M059J (cell line): ENCODE results near the gene FAM3A. TPM values are rescaled to one million over a fixed set of nuclear protein-coding genes. Genes with fewer than 3 reads are reported as not detected.

Experiments
- DNase-seq: peaks from one replicate; pipeline ENCODE4 v3.0.0-alpha.2; 2012; ENCODE audit warnings: low read depth
- total RNA-seq: library from RNA; depleted of rRNA; stranded (reverse); fragments of >200 nt; shearing (Covaris generic); gene quantifications from 2 replicates; pipeline ENCODE4 v1.2.3, GENCODE V29; 2014

Gene FAM3A
- total RNA-seq, 1 experiment from 2014 or later, result 72.8 TPM

GRCh38 chrX:154481911-154482601 is 34.0 kb downstream of the FAM3A start:
- no peak for DNase-seq

DNA sequence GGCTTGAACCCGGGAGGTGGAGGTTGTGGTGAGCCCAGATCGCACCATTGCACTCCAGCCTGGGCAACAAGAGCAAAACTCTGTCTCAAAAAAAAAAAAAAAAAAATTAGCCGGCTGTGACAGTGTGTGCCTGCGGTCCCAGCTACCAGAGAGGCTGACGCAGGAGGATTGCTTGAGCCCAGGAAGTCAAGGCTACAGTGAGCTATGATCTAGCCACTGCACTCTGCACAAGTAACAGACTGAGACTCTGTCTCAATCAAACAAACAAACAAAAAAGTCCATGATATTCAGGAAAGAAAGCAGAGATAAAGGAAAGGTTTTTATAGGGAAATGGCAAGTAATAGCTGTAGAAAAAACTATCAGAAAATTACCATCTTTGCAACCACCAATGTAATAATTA is 34.8 kb downstream of the FAM3A start:
- no peak for DNase-seq

- peak; percentile 89 for DNase-seq
Observed at GRCh38 chrX:154478728-154479622, 37.1 kb downstream of the FAM3A start, which contains the start of gene LAGE3. Gene LAGE3, minus strand, starts transcription at chrX:154479281. Its CDS starts 366 bp downstream, at chrX:154478915.

GRCh38 chrX:154477891-154478477 is 38.0 kb downstream of the FAM3A start:
- DNase-seq, result no peak

DNA sequence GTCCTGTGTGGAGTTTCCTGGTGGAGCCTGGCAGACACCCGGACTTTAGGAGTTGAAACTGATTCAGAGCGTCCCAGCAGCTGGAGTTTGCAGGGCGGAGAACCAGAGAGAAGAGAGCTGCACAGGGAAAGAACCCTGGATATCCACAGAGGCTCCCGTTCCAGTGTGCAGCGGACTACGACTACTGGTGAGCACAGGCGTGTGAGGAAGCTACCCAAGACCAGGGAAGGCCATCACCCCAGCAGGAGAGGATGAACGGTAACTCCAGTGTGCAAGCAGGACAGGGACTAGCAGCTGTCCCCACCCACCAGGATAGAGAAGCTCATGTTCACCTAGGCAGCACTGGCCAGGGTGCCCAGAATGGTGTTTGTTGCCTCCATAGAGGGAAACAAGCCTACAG is 39.2 kb downstream of the FAM3A start:
- no peak for DNase-seq

DNA sequence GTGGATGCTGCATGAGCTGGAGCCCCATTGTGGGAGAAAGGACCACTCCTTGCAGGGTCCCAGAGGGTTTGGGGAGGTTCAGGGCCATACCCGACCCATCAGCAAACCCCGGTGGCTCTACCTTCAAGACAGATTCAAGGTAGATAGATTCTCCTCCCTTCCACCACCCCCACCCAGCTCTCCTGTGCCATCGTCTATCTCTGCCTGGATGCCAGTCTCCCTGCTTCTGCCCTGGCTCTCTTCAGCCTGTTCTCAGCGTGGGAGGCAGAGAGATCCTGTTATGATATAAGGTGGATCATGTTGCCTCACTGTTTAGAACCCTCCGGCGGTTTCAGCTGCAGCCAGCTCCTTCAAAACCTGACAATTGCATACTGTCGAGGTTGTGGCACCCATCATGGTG is 42.3 kb downstream of the FAM3A start:
- DNase-seq, result no peak

DNA sequence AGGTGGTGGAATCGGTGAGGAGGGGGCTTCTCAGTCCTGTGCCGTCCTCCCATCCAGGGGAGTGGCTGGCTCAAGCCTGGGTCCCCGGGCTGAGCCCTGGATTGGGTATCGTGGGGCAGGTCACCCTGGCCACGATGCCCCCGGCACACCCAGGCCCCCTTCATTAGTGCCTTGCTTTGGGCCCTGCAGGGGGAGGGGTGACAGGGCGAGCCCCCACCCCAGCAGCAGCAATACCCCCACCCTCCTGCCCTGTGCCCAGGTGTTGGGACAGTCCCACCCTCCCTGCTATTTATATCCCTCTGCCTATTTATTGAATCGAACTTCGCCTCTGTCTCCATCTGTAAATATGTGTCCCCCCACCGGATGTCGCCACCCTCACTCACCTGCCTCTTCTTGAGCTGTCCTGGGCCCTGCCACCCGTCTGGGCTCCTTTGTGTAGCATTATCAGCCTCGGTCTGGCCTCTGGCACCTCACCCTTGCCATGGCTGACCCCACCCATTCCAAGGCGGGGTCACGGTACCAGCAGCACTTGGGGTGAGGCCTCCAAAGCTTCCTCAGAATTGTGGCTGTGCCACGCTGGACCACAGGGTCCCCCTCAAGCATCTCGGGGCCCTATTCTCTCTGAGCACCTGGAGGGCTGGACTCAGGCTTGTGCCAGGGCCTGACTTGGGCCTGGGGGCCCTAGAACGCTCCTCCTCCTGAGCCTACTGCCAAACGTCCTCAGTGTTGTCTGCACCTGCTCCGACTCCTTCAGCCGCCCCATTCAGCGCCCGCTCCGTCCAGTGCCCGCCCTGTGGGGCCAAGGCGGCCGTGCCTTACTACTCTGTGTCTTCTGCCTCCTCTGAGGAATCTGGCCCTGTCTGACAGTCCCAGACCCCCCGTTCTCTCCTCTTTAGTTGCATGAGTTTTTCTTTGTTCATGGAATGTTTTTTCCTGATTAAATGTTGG is 43.1 kb downstream of the FAM3A start:
- DNase-seq, result no peak

DNA sequence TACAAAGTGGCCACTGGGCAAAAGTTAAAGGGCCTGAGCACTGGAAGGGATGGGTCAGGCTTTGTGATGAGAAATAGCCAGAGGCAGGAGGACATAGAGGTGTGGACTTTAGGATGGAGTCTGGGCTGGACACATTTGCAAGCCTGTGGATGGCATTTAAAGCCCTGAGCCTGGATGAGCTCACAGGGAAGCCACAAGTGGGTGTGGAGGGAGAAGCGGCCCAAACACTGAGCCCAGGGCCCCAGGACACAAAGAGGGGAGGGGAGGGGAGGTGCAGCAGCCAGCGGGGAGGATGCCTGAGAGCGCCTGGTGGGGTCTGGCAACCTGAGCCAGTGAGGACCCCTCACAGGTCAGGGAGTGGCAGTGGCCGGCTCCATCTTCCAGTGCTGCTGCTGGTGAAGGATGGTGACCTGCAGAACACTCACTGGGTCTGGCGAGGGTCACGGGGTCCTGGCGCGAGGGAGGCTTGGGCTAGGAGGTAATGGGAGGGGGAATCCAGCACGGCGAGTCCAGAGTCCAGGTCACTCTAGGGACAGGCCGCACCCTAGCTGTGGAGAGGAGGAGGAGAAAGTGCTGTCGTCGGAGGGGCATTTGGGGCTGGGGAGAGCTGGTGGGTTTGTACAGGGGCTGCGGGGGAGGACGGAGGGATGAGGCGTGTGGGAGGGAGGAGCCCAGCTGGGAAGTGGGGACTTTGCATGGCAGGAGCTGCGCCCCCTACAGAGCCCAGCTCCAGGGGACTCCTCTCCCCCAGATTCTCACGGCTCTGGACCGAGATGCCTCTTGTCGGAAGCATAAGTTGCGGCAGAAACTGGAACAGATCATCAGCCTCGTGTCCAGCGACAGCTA is 44.0 kb downstream of the FAM3A start:
- DNase-seq, result no peak

- DNase-seq, result no peak
Observed at GRCh38 chrX:154470914-154471568, 45.0 kb downstream of the FAM3A start.

- no peak for DNase-seq
Observed at GRCh38 chrX:154470434-154470833, 45.6 kb downstream of the FAM3A start.

DNA sequence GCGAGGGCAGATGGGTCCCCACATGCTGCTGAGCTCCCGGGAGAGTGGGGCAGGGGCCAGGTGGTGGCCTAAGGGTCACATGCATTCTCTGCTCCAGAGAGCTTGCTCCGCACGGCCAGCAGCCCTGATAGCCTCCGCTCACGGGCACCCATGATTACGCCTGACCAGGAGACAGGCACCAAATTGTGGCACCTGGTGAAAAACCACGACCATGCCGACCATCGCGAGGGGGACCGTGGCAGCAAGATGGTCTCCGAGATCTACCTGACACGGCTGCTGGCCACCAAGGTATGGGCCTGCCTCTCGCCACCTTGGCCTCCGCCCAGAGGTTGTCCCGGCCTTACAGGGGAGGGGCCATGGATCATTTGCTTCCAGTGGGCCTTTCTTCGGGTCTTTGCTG is 46.2 kb downstream of the FAM3A start:
- no peak for DNase-seq

DNA sequence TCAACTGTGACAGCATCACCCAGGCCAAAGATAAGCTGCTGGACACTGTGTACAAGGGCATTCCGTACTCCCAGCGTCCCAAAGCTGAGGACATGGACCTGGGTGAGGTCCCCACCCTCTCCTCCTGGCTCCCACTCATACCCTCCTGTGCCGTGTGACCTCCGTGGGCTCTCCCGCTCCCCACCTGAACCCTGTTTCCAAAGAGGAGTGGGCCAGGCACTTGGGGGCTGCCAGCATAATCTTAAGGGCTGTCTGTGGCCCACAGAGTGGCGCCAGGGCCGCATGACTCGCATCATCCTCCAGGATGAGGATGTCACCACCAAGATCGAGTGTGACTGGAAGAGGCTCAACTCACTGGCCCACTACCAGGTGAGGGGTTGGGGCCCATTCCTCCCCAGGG is 46.9 kb downstream of the FAM3A start:
- no peak for DNase-seq

- DNase-seq, result no peak
Observed at GRCh38 chrX:154468217-154468616, 47.8 kb downstream of the FAM3A start.

DNA sequence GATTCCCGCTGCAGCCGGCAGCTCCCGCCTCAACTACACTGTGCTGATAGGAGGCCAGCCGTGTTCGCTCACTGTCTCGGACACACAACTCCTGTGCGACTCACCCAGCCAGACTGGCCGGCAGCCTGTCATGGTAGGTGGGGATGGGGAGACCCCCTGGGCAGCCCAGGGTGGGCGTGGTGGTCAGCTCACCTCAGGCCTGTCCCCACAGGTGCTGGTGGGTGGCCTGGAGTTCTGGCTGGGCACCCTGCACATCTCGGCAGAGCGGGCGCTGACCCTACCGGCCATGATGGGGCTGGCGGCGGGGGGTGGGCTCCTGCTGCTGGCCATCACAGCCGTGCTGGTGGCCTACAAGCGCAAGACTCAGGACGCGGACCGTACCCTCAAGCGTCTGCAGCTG is 48.5 kb downstream of the FAM3A start:
- DNase-seq, result no peak

GRCh38 chrX:154466907-154467306 is 49.1 kb downstream of the FAM3A start:
- DNase-seq, result no peak

GRCh38 chrX:154466036-154466435 is 50.0 kb downstream of the FAM3A start:
- no peak for DNase-seq

GRCh38 chrX:154465601-154466000 is 50.4 kb downstream of the FAM3A start:
- no peak for DNase-seq

DNA sequence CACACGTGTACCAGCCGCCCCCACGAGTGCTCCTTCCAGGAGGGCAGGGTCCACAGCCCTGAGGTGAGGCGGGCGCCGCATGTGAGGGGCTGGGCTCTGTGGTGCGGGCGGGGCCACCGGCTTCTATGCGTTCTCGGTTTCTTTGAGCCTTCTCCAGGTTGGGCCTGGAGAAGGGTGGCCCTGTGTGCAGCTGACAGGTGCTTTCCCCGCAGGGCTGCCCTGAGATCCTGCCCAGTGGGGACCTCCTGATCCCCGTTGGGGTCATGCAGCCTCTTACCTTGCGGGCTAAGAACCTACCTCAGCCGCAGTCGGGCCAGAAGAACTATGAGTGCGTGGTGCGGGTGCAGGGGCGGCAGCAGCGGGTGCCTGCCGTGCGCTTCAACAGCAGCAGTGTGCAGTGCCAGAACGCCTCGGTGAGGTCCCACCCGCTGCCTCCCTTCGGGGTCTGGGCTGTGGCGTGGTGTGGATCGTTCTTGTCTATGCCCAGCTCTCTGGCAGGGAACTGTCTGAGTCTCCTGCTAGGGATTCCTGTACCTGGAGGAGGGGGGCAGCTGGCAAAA is 51.1 kb downstream of the FAM3A start:
- DNase-seq, result no peak

GRCh38 chrX:154463611-154464220 is 52.3 kb downstream of the FAM3A start:
- no peak for DNase-seq
